Diencephalon (tissue), 1 donor: ENCODE results near the gene GJB6. TPM values are rescaled to one million over a fixed set of nuclear protein-coding genes. Genes with fewer than 3 reads are reported as not detected.

Experiments used
- total RNA-seq: library from RNA; depleted of rRNA; stranded (reverse); fragments of >200 nt; gene quantifications from one replicate; pipeline ENCODE4 v1.2.3, GENCODE V29; 2014

GJB6 gene
- 10.6 TPM for total RNA-seq

DNA sequence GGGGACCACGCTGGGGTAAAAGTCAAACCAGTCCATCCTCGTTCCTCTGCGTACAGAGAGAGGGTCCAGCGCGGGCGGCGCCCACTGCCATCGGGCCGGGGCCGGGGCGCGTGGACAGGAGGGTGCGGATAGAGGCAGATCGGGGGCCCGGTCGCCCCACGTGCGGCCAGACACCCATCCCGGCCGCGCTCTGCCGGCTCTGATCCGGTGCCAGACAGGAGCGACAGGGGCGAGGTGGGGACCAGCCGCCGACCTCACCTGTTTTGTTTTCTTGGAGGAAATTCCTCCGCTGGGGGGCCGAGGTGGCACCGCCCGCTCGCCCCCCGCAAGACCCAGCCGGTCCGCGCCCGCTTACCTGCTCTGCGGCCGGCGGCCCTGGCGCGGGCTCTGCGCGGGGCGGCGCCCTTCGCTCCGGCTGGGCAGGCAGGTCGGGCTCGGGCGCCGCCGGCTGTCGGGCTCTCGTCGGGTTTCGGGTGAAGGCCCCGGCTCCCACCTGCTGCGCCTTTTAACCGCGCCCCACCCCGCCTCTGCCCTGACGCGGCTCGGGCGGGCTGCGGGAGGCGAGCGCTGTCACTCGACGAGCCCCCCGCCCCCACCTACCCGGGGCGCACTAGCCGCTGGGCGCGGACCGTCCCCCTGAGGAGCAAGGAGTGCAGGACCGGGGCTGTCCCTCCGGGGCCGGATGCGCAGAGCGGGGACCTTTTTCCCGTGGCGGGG, at the start of gene GJB6:
TSS of gene GJB6 (minus strand) at position 481 of the 717 bp plus-strand sequence. CDS start 8,839 bp downstream, outside the sequence.

GRCh38 chr13:20192836-20193161, 39.3 kb downstream of the GJB6 start, which contains the start of gene GJB2:
Gene GJB2, minus strand, starts transcription at chr13:20192938. Its CDS starts 3,357 bp downstream, at chr13:20189581.

Other genes with a start within 250 kb of the GJB6 start
- not detected for gene GJA3, start 71.3 kb downstream of the GJB6 start, total RNA-seq
- 4.2 TPM for gene GJB2, start 39.4 kb downstream of the GJB6 start, total RNA-seq